GM08714 (cell line): ENCODE measurements around the gene MTUS2.

Source experiments
- H3K4me3 ChIP-seq: fragments of 200-500 bp; sonication (Bioruptor generic); 2 replicates; pipeline ENCODE4 v1.5.1; 2014; ENCODE audit warnings: mild to moderate bottlenecking, low read length, inconsistent platforms
- ZNF274 ChIP-seq: IDR thresholded peaks from 2 replicates; pipeline ENCODE4 v1.6.1; 2012; ENCODE audit warnings: mild to moderate bottlenecking, low read depth, low read length

Gene MTUS2

DNA sequence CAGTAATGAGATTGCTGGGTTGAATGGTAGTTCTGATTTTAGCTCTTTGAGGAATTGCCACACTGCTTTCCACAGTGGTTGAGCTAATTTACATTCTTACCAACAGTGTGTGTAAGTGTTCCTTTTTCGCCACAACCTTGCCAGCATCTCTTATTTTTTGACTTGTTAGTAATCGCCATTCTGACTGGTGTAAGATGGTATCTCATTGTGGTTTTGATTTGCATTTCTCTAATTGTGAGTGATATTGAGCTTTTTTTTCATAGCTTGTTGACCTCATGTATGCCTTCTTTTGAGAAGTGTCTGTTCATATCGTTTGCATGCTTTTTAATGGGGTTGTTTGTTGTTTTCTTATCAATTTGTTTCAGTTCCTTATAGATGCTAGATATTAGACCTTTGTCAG is 245.0 kb downstream of the MTUS2 start:
- TF ChIP-seq ZNF274 = no peak
- H3K4me3 ChIP-seq = no peak overlapping the region

GRCh38 chr13:29067306-29067945 is 247.3 kb downstream of the MTUS2 start:
- TF ChIP-seq ZNF274 = no peak
- H3K4me3 ChIP-seq = no peak overlapping the region

GRCh38 chr13:29073755-29074154 is 253.6 kb downstream of the MTUS2 start:
- TF ChIP-seq ZNF274 = no peak
- no peak overlapping the region for H3K4me3 ChIP-seq

GRCh38 chr13:29077051-29077813 is 257.1 kb downstream of the MTUS2 start:
- no peak overlapping the region for H3K4me3 ChIP-seq
- TF ChIP-seq ZNF274 = no peak

- TF ChIP-seq ZNF274 = no peak
- H3K4me3 ChIP-seq = no peak overlapping the region
Measured at GRCh38 chr13:29081036-29081435, 260.9 kb downstream of the MTUS2 start.

- no peak for TF ChIP-seq ZNF274
- no peak overlapping the region for H3K4me3 ChIP-seq
Measured at GRCh38 chr13:29081697-29082440, 261.7 kb downstream of the MTUS2 start.

DNA sequence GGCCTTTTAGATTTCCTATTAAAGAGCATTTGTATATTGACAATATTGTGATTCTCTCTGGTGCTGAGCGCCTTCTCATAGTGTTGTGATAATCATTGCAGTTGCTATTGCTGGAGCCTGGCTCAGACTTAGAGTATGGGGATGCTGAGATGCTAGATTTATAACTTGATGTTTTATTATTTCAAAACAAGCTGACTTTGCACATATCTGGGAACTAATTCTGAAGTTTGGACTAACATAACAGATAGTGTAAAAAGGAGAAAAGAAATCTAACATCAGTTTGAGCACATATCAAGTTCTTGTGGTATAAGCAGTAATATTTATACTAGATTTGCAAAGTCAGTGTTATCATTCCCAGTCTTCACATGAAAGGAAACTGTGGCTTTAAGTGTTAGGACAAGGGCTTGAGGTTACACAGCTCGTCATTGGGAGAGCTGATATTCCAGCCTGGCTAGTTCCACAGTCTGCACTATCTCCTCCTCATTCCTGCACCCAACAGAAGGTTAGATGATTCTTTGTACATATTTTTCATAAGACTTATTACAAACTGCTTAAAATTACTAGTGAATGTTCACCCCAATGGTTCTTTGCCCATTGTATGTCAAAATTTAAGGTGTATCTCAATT is 279.8 kb downstream of the MTUS2 start:
- no peak for TF ChIP-seq ZNF274
- no peak overlapping the region for H3K4me3 ChIP-seq

- H3K4me3 ChIP-seq = no peak overlapping the region
- no peak for TF ChIP-seq ZNF274
Measured at GRCh38 chr13:29100758-29101157, 280.6 kb downstream of the MTUS2 start.

- TF ChIP-seq ZNF274 = no peak
- H3K4me3 ChIP-seq = no peak overlapping the region
Measured at GRCh38 chr13:29101409-29101808, 281.3 kb downstream of the MTUS2 start.

DNA sequence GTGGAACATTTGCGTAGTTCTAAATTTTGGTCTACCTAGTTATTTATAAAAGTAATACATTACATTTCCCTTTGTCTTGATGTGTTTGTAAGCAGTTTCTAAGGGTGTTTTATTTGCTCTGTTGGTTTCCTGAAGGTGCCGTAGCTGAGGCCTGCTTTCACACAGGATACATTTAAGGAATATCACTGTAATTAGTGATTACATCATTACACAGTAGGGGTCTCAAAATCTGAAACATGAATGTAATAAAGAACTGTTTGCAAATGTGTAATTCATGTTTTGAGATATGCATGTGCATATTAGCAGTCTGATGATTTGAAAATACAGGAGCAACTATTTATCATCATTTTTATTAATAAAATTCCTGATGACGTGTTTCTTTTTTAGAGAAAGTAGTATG is 281.8 kb downstream of the MTUS2 start:
- no peak overlapping the region for H3K4me3 ChIP-seq

DNA sequence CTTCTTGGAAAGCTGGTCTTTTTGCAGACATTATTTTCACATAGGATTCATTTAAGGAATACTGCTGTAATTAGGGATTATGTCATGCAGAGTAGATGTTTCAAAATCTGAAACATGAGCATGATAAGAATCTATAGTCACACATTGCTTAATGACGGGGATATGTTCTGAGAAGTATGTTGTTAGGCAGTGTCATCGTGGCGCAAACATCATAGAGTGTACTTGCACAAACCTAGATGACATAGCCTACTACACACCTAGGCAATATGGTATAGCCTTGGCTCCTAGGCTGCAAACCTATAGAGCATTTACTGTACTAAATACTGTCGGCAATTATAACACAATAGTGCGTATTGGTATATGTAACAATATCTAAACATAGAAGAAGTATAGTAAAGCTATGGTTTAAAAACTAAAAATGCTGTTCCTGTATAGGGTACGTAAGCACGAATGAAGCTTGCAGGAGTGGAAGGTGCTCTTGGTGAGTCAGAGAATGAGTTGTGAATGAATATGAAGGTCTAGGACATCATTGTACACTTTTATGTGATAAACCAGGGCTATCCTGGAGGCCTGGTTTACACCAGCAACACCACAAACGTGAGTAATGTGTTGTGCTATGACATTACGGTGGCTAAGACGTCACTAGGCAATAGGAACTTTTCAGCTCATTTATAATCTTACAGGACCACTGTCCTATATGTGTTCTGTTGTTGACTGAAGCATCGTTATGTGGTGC is 283.1 kb downstream of the MTUS2 start:
- no peak overlapping the region for H3K4me3 ChIP-seq
- TF ChIP-seq ZNF274 = no peak

More for the DNA sequence above, 281.8 kb downstream of the MTUS2 start:
- no peak for TF ChIP-seq ZNF274

GRCh38 chr13:29104461-29104860 is 284.3 kb downstream of the MTUS2 start:
- no peak for TF ChIP-seq ZNF274
- H3K4me3 ChIP-seq = no peak overlapping the region

DNA sequence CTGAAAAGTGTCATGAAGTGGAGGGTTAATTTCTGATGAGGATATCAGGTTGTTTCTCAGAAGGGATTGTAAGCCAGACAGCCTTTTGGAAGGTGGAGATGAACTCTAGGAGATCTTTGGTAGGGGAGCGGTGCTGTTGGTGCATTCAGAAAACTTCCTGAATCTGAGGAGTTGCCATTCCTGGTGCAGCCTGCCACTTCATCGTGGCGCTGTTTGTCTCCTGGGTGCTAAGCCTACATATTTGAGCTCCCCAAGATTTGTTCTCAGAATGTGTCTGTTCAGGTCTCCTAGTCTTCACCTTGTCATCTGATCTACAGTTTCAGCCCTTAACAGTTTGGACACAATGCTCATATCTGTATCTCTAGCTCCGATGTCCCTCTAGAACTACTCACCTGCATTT is 285.6 kb downstream of the MTUS2 start:
- TF ChIP-seq ZNF274 = no peak

GRCh38 chr13:29106651-29107050 is 286.5 kb downstream of the MTUS2 start:
- no peak overlapping the region for H3K4me3 ChIP-seq
- no peak for TF ChIP-seq ZNF274

More for the DNA sequence above, 285.6 kb downstream of the MTUS2 start:
- no peak overlapping the region for H3K4me3 ChIP-seq
